A549 (cell line): ENCODE data around the gene RFK.

Experiments used
- CTCF ChIP-seq: fragments of >200 bp; sonication (Bioruptor Twin); formaldehyde crosslinking; IDR thresholded peaks from 3 replicates; pipeline ENCODE4 v1.5.1; 2016
- KDM5A ChIP-seq: fragments of 200-600 bp; sonication (generic); IDR thresholded peaks from 2 replicates; pipeline ENCODE4 v1.6.1; 2016; ENCODE audit warnings: antibody characterized with exemption, mild to moderate bottlenecking
- POLR2A ChIP-seq: IDR thresholded peaks from 2 replicates; pipeline ENCODE4 v1.6.1; 2012; ENCODE audit warnings: mild to moderate bottlenecking, low read length

- no peak for TF ChIP-seq KDM5A
- TF ChIP-seq POLR2A, result no peak
- TF ChIP-seq CTCF, result no peak
Observed at GRCh38 chr9:76371901-76372300, 22.3 kb downstream of the RFK start.
